Midbrain (tissue), 1 donor: ENCODE data around the gene ARID5A.

ENCODE experiments used
- DNase-seq: peaks from one replicate; lab custom pipeline; 2025; lab: John Stamatoyannopoulos, UW

Gene ARID5A

GRCh38 chr2:96601382-96602292 lies 65.1 kb downstream of the ARID5A start:
- no peak for DNase-seq
